Glutamatergic neuron (in vitro differentiated cells): ENCODE results near the gene ABCA4. TPM values are rescaled to one million over a fixed set of nuclear protein-coding genes. Genes with fewer than 3 reads are reported as not detected.

Experiments
- DNase-seq: peaks from one replicate; pipeline ENCODE4 v3.0.0; 2022
- H3K27ac Mint-ChIP-seq: one replicate; pipeline ENCODE4 v1.8.0; 2020; ENCODE audit warnings: mild to moderate bottlenecking, mixed read lengths, inconsistent platforms; ENCODE audit not compliant: unreplicated experiment
- H3K27me3 Mint-ChIP-seq: one replicate; pipeline ENCODE4 v1.8.0; 2020; ENCODE audit warnings: mild to moderate bottlenecking, moderate library complexity, mixed read lengths, inconsistent platforms; ENCODE audit not compliant: unreplicated experiment
- H3K36me3 Mint-ChIP-seq: one replicate; pipeline ENCODE4 v1.8.0; 2020; ENCODE audit warnings: mild to moderate bottlenecking, mixed read lengths, inconsistent platforms; ENCODE audit not compliant: unreplicated experiment
- H3K4me1 Mint-ChIP-seq: one replicate; pipeline ENCODE4 v1.8.0; 2020; ENCODE audit warnings: mild to moderate bottlenecking, low read depth, mixed read lengths, inconsistent platforms; ENCODE audit not compliant: unreplicated experiment
- H3K4me3 Mint-ChIP-seq: one replicate; pipeline ENCODE4 v1.8.0; 2020; ENCODE audit warnings: mild to moderate bottlenecking, mixed read lengths, inconsistent platforms; ENCODE audit not compliant: unreplicated experiment
- H3K9me3 Mint-ChIP-seq: one replicate; pipeline ENCODE4 v1.8.0; 2020; ENCODE audit warnings: mild to moderate bottlenecking, moderate library complexity, mixed read lengths, inconsistent platforms; ENCODE audit not compliant: unreplicated experiment
- CTCF ChIP-seq: fragments of 200-600 bp; sonication (generic); IDR thresholded peaks from one replicate; pipeline ENCODE4 v1.5.0; 2021; ENCODE audit not compliant: partially characterized antibody, unreplicated experiment
- total RNA-seq: library from RNA; stranded (reverse); fragmentation: NEBNext Ultra II Directional; extraction: Animal tissue kit (Norgen Biotek cat#: 25700); gene quantifications from one replicate; pipeline ENCODE4 v1.2.1, GENCODE V29; 2021; ENCODE audit not compliant: unreplicated experiment

Gene ABCA4
- total RNA-seq, 1 donor from 2014 or later = 0.61 TPM

- peaks cover 4% of the 10 kb centered on the region for H3K36me3 Mint-ChIP-seq
- H3K27ac Mint-ChIP-seq = peak overlapping the region; percentile 94
- peak overlapping the region; percentile 68 for H3K4me3 Mint-ChIP-seq
- H3K9me3 Mint-ChIP-seq = peaks cover 18% of the 10 kb centered on the region
- no peak for TF ChIP-seq CTCF
- peaks cover 4% of the 10 kb centered on the region for H3K27me3 Mint-ChIP-seq
- peaks cover 40% of the 10 kb centered on the region for H3K4me1 Mint-ChIP-seq
- peak; percentile 56 for DNase-seq
These were observed 108.1 kb downstream of the ABCA4 start for GRCh38 chr1:94012708-94013366.

DNA sequence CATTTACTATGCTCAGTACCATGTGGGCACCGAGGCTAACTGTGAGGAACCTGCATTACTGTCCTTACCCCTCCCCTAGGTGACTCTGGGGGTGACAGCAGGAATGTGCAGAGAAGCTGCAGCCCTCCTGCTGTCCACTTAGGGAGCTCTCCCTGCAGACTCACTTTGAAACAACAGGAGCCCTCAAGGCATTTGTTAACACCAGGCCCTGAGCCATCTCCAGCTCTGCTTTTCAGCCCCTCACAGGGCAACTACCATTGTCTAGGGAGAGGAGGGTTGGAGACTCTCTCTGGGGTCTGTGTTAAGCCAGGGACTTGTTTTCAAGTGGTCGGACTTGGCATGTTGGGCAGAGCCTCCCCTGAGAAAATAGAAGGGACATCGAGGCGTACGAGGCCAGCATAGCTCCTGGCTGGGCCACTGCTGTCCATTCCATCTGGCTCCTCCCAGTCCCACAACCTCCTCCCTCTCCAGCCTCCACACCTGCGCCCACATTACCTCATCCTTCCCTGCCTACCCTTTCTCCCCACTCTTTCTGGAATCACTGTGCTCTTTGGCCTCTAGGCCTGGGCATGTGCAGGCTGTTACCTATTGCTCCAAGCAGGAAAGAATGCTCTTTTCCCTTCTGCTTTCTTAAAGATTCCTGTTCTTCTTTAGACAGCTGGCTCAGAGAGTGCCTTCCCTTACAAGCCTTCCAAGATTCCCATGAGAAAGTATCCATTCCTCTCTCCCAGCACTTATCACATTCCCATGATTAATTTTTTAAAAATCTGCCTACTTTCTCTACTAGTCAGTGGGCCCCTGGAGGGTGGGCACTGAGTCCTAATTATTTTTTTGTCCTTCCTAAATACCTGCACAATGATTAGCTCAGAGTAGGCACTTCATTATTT lies 109.0 kb downstream of the ABCA4 start:
- peaks cover 40% of the 10 kb centered on the region for H3K4me1 Mint-ChIP-seq
- H3K27ac Mint-ChIP-seq = peak overlapping the region; percentile 94
- peak overlapping the region; percentile 68 for H3K4me3 Mint-ChIP-seq
- no peak for TF ChIP-seq CTCF
- peaks cover 4% of the 10 kb centered on the region for H3K27me3 Mint-ChIP-seq
- peaks cover 18% of the 10 kb centered on the region for H3K9me3 Mint-ChIP-seq
- peaks cover 4% of the 10 kb centered on the region for H3K36me3 Mint-ChIP-seq
- DNase-seq = peak; percentile 62

- TF ChIP-seq CTCF = no peak
- no peak overlapping the region for H3K4me3 Mint-ChIP-seq
- H3K4me1 Mint-ChIP-seq = peaks cover 38% of the 10 kb centered on the region
- DNase-seq = no peak
- peak overlapping the region; percentile 94 for H3K27ac Mint-ChIP-seq
- H3K27me3 Mint-ChIP-seq = peaks cover 4% of the 10 kb centered on the region
- peaks cover 17% of the 10 kb centered on the region for H3K9me3 Mint-ChIP-seq
- peaks cover 2% of the 10 kb centered on the region for H3K36me3 Mint-ChIP-seq
These were observed 109.8 kb downstream of the ABCA4 start for GRCh38 chr1:94011129-94011528.

- H3K9me3 Mint-ChIP-seq = peaks cover 14% of the 10 kb centered on the region
- H3K27me3 Mint-ChIP-seq = peaks cover 4% of the 10 kb centered on the region
- no peaks in the 10 kb centered on the region for H3K36me3 Mint-ChIP-seq
- no peak overlapping the region for H3K27ac Mint-ChIP-seq
- H3K4me1 Mint-ChIP-seq = peaks cover 35% of the 10 kb centered on the region
- DNase-seq = no peak
- H3K4me3 Mint-ChIP-seq = peak overlapping the region; percentile 37
- no peak for TF ChIP-seq CTCF
These were observed 111.6 kb downstream of the ABCA4 start for GRCh38 chr1:94009304-94009703.

DNA sequence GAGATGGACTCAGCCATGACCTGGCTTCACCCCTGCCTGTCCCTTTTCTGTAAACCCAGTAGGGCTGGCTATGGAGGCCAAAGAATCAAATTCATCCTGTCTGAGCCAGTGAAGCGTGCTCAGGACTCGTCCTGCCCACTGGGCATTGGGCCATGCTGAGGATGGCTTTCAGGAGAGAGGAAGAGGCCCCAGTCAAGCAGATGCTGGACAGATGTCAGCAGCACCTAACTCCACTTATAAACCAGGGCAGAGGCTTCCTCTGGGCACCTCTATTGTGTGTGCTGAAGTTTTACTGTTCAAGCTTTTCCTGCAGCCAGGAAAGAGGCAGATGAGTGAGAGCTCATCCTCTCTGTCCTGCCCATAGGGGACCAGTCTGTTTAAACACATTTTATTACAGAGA lies 114.3 kb downstream of the ABCA4 start:
- H3K36me3 Mint-ChIP-seq = no peaks in the 10 kb centered on the region
- no peak overlapping the region for H3K4me3 Mint-ChIP-seq
- no peak overlapping the region for H3K27ac Mint-ChIP-seq

More for the DNA sequence above, 114.3 kb downstream of the ABCA4 start:
- Mint-ChIP-seq H3K9me3 (peaks cover 5% of the 10 kb centered on the region), H3K27me3 (peaks cover 2% of the 10 kb centered on the region), H3K4me1 (peaks cover 17% of the 10 kb centered on the region)
- no peak for DNase-seq
- TF ChIP-seq CTCF = no peak
